Left ventricle myocardium inferior (tissue), 1 donor: ENCODE data around the gene AK2. TPM values are rescaled to one million over a fixed set of nuclear protein-coding genes. Genes with fewer than 3 reads are reported as not detected.
A peak's percentile ranks its signal among the peaks of the same experiment; 100 is the strongest.

ENCODE experiments used
- DNase-seq: peaks from one replicate; pipeline ENCODE4 v3.0.0-alpha.2; 2020
- H3K27ac ChIP-seq: fragments of 200-600 bp; replicated peaks from 2 replicates; pipeline ENCODE4 v1.8.0; 2021
- H3K27me3 ChIP-seq: fragments of 200-600 bp; 2 replicates; pipeline ENCODE4 v1.8.0; 2021; ENCODE audit warnings: low read depth
- H3K36me3 ChIP-seq: fragments of 200-600 bp; 2 replicates; pipeline ENCODE4 v1.8.0; 2021
- H3K4me1 ChIP-seq: fragments of 200-600 bp; 2 replicates; pipeline ENCODE4 v1.8.0; 2021
- H3K4me3 ChIP-seq: fragments of 200-600 bp; 2 replicates; pipeline ENCODE4 v1.8.0; 2021; ENCODE audit warnings: mild to moderate bottlenecking, moderate library complexity
- H3K9me3 ChIP-seq: fragments of 200-600 bp; replicated peaks from 2 replicates; pipeline ENCODE4 v1.8.0; 2021
- intact Hi-C: fragments of 100-400 bp; cut with micrococcal nuclease; formaldehyde crosslinking; loops from one replicate; pipeline ENCODE4 v1.11.0; 2022
- long read RNA-seq: library from polyadenylated mRNA; unstranded; transcript quantifications from one replicate; pipeline ENCODE4 v2.0.0, GENCODE V29; 2021
- total RNA-seq: library from RNA; stranded (reverse); fragmentation: NEBNext Ultra II Directional; extraction: Animal tissue kit (Norgen Biotek cat#: 25700); gene quantifications from one replicate; pipeline ENCODE4 v1.2.1, GENCODE V29; 2021
- TF ChIP-seq, protein P1 (sequence below): fragments of 200-600 bp; IDR thresholded peaks from 2 replicates; pipeline ENCODE4 v1.8.0; 2021; ENCODE audit warnings: antibody characterized with exemption, mild to moderate bottlenecking, borderline replicate concordance
- donor health status: DM: no; HTN: yes; CAD: no; lungs with severe emphysema.

Gene AK2
- total RNA-seq: 121 TPM
- long read RNA-seq, transcript AK2-201 (6 exons, 1,021 nt): major isoform, 54 of 114 reads
- long read RNA-seq, transcript AK2-212 (7 exons, 886 nt): minor isoform, 11 of 114 reads
- long read RNA-seq, transcript AK2-202 (7 exons, 3,586 nt): minor isoform, 13 of 114 reads
- long read RNA-seq, partial matches to known transcripts: 4 of 114 reads
- long read RNA-seq, other reads (novel, unspliced or antisense): 30 of 114 reads

DNA sequence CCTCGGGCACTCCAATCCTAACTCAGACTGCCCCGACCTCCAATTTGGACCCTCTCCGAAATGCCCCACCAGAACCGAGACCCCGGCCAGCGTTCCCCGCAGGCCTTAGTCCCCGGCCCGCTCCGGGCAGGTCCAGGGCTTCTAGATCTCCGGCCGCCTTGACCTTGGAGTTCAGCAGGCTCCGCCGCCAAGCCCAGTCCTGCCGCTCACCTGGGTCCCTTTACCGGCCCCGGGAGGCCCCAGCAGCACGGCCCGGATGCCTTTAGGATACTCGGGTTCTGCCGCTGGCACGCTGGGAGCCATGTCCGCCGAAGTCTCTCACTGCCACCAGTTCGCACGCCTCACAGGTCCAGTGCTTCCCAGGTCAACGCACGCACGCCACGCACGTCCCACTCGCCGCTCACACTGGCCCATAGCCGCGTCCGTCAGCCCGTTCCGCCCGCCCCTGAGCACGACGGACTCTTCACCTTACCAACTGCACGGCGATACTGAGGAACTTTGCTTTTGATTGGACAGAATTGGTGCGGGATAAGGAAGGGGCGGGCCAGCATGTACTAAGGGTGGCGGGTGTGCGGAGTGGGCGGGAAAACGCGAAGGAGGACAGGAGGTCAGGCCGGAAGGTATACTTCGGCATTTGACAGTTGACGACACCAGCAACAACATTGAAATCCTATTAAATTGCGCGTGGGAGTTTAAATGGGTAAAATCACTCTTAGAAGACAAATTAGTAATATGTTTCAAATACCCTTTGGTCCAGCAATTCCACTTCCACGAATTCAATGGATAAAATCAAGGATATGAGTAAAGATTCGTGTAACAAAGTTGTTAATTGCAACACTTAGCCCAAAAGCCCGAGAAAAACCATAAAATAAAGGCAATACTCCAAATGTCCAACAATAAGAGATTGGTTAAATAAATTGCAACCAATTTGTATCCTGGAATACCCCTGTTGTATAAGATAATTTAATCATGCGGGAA is at the start of gene AK2:
AK2 (minus strand) TSS at position 358 of the 978 bp plus-strand sequence; CDS start at position 303, 55 bp downstream.
- peaks cover 4% of the 10 kb centered on the region for H3K36me3 ChIP-seq
- peaks cover 50% of the 10 kb centered on the region for H3K4me1 ChIP-seq
- H3K4me3 ChIP-seq: peak within 1 kb of the TSS; percentile 99
- TF ChIP-seq, protein P1, sequence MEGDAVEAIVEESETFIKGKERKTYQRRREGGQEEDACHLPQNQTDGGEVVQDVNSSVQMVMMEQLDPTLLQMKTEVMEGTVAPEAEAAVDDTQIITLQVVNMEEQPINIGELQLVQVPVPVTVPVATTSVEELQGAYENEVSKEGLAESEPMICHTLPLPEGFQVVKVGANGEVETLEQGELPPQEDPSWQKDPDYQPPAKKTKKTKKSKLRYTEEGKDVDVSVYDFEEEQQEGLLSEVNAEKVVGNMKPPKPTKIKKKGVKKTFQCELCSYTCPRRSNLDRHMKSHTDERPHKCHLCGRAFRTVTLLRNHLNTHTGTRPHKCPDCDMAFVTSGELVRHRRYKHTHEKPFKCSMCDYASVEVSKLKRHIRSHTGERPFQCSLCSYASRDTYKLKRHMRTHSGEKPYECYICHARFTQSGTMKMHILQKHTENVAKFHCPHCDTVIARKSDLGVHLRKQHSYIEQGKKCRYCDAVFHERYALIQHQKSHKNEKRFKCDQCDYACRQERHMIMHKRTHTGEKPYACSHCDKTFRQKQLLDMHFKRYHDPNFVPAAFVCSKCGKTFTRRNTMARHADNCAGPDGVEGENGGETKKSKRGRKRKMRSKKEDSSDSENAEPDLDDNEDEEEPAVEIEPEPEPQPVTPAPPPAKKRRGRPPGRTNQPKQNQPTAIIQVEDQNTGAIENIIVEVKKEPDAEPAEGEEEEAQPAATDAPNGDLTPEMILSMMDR: no peak
- peak within 1 kb of the TSS; percentile 93 for H3K27ac ChIP-seq
- no peaks in the 10 kb centered on the region for H3K27me3 ChIP-seq
- H3K9me3 ChIP-seq: no peaks in the 10 kb centered on the region
- intact Hi-C loops: no loop called here
- peak; percentile 97 for DNase-seq

DNA sequence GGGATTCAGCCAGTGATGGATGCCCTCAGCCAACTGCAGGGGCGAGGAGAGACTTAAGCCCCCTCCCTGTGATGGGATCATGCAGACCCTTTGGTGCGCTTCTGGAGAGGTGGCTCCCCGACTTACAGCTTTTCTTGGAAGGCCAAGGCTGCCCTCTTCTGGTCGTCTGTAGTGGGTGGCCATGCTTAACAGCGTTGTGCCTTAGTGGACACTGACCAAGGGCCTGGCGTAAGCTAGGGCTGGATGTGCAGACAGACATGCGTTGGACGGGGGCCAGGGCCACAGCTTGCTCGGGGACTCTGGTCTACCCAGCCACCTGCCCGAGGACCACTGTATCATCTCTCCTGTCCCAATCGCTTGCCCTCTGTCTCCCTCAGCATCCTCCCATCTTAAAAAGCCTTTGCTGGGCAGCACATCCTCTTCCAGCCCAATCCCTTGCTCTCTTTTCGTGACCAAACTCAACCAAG is 49.7 kb upstream of the AK2 start:
- Histone ChIP-seq H3K36me3 (no peaks in the 10 kb centered on the region), H3K27me3 (no peaks in the 10 kb centered on the region), H3K4me1 (peaks cover 6% of the 10 kb centered on the region), H3K27ac (no peak overlapping the region), H3K4me3 (no peak overlapping the region), H3K9me3 (no peaks in the 10 kb centered on the region)
- intact Hi-C loops: loop anchor here (10.0 kb wide), 1 partner anchor 152 kb away; no protein-coding TSS in a partner anchor
- DNase-seq: peak; percentile 74
- TF ChIP-seq, protein P1: peak; percentile 84

DNA sequence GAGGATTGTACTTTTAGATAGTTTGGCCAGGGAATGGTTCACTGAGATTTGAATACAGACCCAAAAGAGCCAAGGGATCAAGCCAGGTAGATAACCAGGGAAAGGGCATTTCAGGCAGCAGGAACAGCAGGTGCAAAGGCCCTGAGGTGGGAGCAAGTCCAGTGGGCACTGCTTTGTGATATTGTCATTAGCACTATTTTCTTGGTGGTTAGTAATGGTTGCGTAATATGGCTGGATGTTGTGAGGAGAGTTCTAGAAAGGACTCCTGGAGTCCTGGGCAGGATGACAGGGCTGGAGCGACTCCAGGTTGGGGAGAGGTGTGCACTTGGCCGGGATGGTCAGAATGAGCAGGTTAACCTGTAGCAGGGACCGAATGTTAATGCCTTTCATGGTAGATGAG is 48.6 kb upstream of the AK2 start:
- no peak overlapping the region for H3K27ac ChIP-seq
- H3K4me1 ChIP-seq: peaks cover 17% of the 10 kb centered on the region
- intact Hi-C loops: loop anchor here (10.0 kb wide), 1 partner anchor 151 kb away; no protein-coding TSS in a partner anchor

DNA sequence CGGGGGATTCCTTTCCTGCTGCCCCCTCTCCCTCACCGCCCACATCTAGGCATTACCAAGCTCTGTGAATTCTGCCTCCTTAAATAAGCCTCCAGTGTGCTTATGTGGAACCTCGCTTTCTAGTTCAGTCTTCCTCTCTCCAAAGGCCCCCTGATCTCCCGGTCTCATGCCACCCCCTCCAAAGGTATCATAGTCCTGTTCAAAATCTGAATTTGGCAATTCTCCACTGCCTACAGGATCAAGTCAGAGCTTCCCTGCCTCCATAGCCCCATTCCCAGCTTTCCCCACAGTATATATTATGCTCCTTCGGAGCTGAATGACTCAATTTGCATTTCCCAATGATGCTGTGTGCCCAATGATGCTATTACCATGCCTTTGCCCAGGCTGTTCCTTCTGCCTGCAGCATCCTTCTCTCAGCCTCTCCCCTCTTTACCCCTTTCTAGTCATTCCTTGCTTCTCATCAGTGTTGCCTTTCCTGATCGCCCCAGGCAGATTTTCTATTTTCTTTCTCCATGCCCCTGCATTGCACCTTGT is 46.0 kb upstream of the AK2 start:
- no peaks in the 10 kb centered on the region for H3K9me3 ChIP-seq
- H3K4me1 ChIP-seq: peaks cover 21% of the 10 kb centered on the region
- H3K36me3 ChIP-seq: no peaks in the 10 kb centered on the region
- intact Hi-C loops: loop anchor here (10.0 kb wide), 1 partner anchor 148 kb away; no protein-coding TSS in a partner anchor
- no peaks in the 10 kb centered on the region for H3K27me3 ChIP-seq
- no peak for DNase-seq
- TF ChIP-seq, protein P1: no peak
- H3K27ac ChIP-seq: no peak overlapping the region
- no peak overlapping the region for H3K4me3 ChIP-seq

More for the DNA sequence above, 48.6 kb upstream of the AK2 start:
- DNase-seq: no peak
- TF ChIP-seq, protein P1: no peak
- no peaks in the 10 kb centered on the region for H3K27me3 ChIP-seq
- H3K4me3 ChIP-seq: no peak overlapping the region
- no peaks in the 10 kb centered on the region for H3K9me3 ChIP-seq
- no peaks in the 10 kb centered on the region for H3K36me3 ChIP-seq
